ENCODE data around the gene MTHFD2L. TPM values are rescaled to one million over a fixed set of nuclear protein-coding genes. Genes with fewer than 3 reads are reported as not detected.

Gene MTHFD2L
- total RNA-seq, 4 donors from 2014 or later = 11.4 to 23.7 (median 17.8) TPM

DNA sequence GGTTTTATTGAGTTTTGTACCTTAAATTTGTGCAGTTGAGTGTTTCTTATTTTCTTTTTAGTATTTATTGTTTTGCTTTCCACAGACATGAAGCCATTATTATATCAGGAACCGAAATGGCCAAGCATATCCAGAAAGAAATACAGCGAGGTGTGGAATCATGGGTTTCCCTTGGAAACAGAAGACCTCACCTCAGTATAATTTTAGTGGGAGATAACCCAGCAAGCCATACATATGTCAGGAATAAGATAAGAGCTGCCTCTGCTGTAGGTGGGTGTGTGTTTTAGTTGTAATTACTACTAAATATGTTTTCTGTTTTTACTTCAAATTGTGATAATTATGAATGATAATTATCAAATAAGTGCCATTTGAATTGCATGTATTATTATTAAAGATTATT, 16.5 kb downstream of the MTHFD2L start:
- no peak overlapping the region for H3K4me3 ChIP-seq
- WGBS, 2 donors = 93 to 95% methylated on average over 2 of the region's 2 CpGs
- H3K27me3 ChIP-seq = no peaks in the 10 kb centered on the region
- no peaks in the 10 kb centered on the region for H3K9me3 ChIP-seq
- H3K27ac ChIP-seq = no peak overlapping the region
- DNase-seq (ENCODE audit: low spot score in 2 of 2) = no peak
- peaks cover 0 to 9% (median 0%) of the 10 kb centered on the region in 3 donors for H3K36me3 ChIP-seq
- no peaks in the 10 kb centered on the region for H3K4me1 ChIP-seq
- TF ChIP-seq CTCF (IDR thresholded peaks at IDR 0.05) (no peak), EP300 (IDR thresholded peaks at IDR 0.05) (no peak), POLR2A (IDR thresholded peaks at IDR 0.05) (no peak)

DNA sequence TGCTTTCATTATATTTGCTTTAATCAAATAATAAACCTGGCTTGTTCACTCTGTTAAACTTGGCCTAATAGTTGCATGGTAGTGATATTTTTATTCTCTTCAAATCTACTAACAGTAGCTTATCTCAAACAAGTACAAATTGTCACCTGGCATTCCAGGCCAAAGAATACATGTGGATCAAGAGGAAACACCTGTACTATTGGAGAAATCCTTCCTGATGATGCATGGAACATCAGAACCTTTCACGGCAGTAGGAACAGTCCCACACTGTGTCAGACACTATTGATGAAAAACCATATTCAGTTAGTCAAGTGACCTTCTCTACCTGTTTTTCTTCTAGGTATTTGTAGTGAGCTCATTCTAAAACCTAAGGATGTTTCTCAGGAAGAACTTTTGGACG, 17.0 kb downstream of the MTHFD2L start:
- WGBS, 2 donors = 88 to 91% methylated on average over 2 of the region's 2 CpGs
- H3K4me3 ChIP-seq = no peak overlapping the region
- H3K36me3 ChIP-seq = peaks cover 0 to 9% (median 0%) of the 10 kb centered on the region in 3 donors
- H3K27ac ChIP-seq = no peak overlapping the region
- no peaks in the 10 kb centered on the region for H3K4me1 ChIP-seq
- H3K27me3 ChIP-seq = no peaks in the 10 kb centered on the region
- no peaks in the 10 kb centered on the region for H3K9me3 ChIP-seq
- no peak for TF ChIP-seq EP300 (IDR thresholded peaks at IDR 0.05)
- no peak for TF ChIP-seq CTCF (IDR thresholded peaks at IDR 0.05)
- no peak for TF ChIP-seq POLR2A (IDR thresholded peaks at IDR 0.05)
- no peak for DNase-seq (ENCODE audit: low spot score in 2 of 2)

- no peak for TF ChIP-seq POLR2A (IDR thresholded peaks at IDR 0.05)
- no peak for TF ChIP-seq EP300 (IDR thresholded peaks at IDR 0.05)
- TF ChIP-seq CTCF (IDR thresholded peaks at IDR 0.05) = no peak
- no peak overlapping the region for H3K27ac ChIP-seq
- DNase-seq (ENCODE audit: low spot score in 2 of 2) = no peak
- 98% methylated on average over 1 of the region's 1 CpG for WGBS, 2 donors
- no peaks in the 10 kb centered on the region for H3K4me1 ChIP-seq
- no peak overlapping the region for H3K4me3 ChIP-seq
- H3K9me3 ChIP-seq = no peaks in the 10 kb centered on the region
- H3K27me3 ChIP-seq = no peaks in the 10 kb centered on the region
- peaks cover 0 to 9% (median 0%) of the 10 kb centered on the region in 3 donors for H3K36me3 ChIP-seq
Observed at GRCh38 chr4:74175379-74175778, 17.5 kb downstream of the MTHFD2L start.

- no peaks in the 10 kb centered on the region for H3K9me3 ChIP-seq
- DNase-seq (ENCODE audit: low spot score in 2 of 2) = no peak
- WGBS, 2 donors = 93 to 95% methylated on average over 3 of the region's 3 CpGs
- no peak overlapping the region for H3K4me3 ChIP-seq
- H3K36me3 ChIP-seq = peaks cover 0 to 16% (median 0%) of the 10 kb centered on the region in 3 donors
- no peaks in the 10 kb centered on the region for H3K27me3 ChIP-seq
- no peak overlapping the region for H3K27ac ChIP-seq
- TF ChIP-seq EP300 (IDR thresholded peaks at IDR 0.05) (no peak), CTCF (IDR thresholded peaks at IDR 0.05) (no peak), POLR2A (IDR thresholded peaks at IDR 0.05) (no peak)
- H3K4me1 ChIP-seq = no peaks in the 10 kb centered on the region
Observed at GRCh38 chr4:74178798-74179197, 20.9 kb downstream of the MTHFD2L start.

DNA sequence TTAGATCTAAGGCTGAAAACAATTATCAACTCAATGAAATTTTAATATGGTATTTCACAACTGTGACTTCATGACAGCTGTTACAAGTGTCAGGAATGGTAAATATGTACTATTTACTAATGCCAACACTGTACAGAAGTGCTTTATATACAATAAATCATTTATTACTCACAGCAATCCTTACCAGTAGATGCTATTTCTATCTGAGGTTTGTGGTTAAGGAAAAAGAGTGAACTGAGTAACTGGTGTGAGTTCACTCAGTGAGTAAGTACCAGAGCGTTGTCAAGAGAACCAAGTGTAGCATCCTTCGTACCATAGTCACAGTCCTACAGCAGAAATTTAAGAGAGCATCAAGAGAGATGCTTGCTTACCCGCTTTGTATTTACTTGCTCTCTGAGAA, 23.3 kb downstream of the MTHFD2L start:
- TF ChIP-seq POLR2A (IDR thresholded peaks at IDR 0.05) = no peak
- no peak for TF ChIP-seq EP300 (IDR thresholded peaks at IDR 0.05)
- no peak for TF ChIP-seq CTCF (IDR thresholded peaks at IDR 0.05)
- Histone ChIP-seq H3K27ac (no peak overlapping the region), H3K27me3 (no peaks in the 10 kb centered on the region), H3K36me3 (peaks cover 0 to 8% (median 0%) of the 10 kb centered on the region in 3 donors), H3K9me3 (no peaks in the 10 kb centered on the region), H3K4me1 (no peaks in the 10 kb centered on the region), H3K4me3 (no peak overlapping the region)
- WGBS, 2 donors = 94 to 96% methylated on average over 3 of the region's 3 CpGs
- no peak for DNase-seq (ENCODE audit: low spot score in 2 of 2)
